ENCODE data around the gene DNAJC5G. TPM values are rescaled to one million over a fixed set of nuclear protein-coding genes. Genes with fewer than 3 reads are reported as not detected.
A peak's percentile ranks its signal among the peaks of the same experiment; 100 is the strongest.
"Not testable (repeated sequence)": the region's sequence is repeated elsewhere in the genome, so short reads cannot be mapped to it uniquely, and the experiment has no call there.

The DNAJC5G gene
- total RNA-seq, 1 donor from 2014 or later, result not detected

GRCh38 chr2:27280826-27281225, 5.6 kb downstream of the DNAJC5G start:
- peak; percentile 30 for DNase-seq (ENCODE audit: low read depth)

- DNase-seq (ENCODE audit: low read depth), result peak; percentile 70
These were observed 6.2 kb downstream of the DNAJC5G start for GRCh38 chr2:27281442-27281841.

- DNase-seq (ENCODE audit: low read depth), result peak; percentile 97
These were observed 6.8 kb downstream of the DNAJC5G start, which contains the start of gene TRIM54 for GRCh38 chr2:27281855-27282559. TRIM54 (plus strand) TSS chr2:27282429; CDS start chr2:27282732, 303 bp downstream.

GRCh38 chr2:27282892-27283291, 7.7 kb downstream of the DNAJC5G start:
- peak; percentile 72 for DNase-seq (ENCODE audit: low read depth)

- no peak for DNase-seq (ENCODE audit: low read depth)
These were observed 9.8 kb downstream of the DNAJC5G start for GRCh38 chr2:27284996-27285395.

GRCh38 chr2:27285481-27285880, 10.2 kb downstream of the DNAJC5G start:
- DNase-seq (ENCODE audit: low read depth), result no peak

- no peak for DNase-seq (ENCODE audit: low read depth)
These were observed 13.4 kb downstream of the DNAJC5G start for GRCh38 chr2:27288610-27289009.

- DNase-seq (ENCODE audit: low read depth), result no peak
These were observed 15.3 kb downstream of the DNAJC5G start for GRCh38 chr2:27290549-27290948.

- DNase-seq (ENCODE audit: low read depth), result no peak
These were observed 16.6 kb downstream of the DNAJC5G start for GRCh38 chr2:27291865-27292264.

- no peak for DNase-seq (ENCODE audit: low read depth)
These were observed 19.7 kb downstream of the DNAJC5G start for GRCh38 chr2:27294928-27295327.

- DNase-seq (ENCODE audit: low read depth), result no peak
These were observed 21.2 kb downstream of the DNAJC5G start for GRCh38 chr2:27296481-27296880.

GRCh38 chr2:27297195-27297594, 22.0 kb downstream of the DNAJC5G start:
- DNase-seq (ENCODE audit: low read depth), result no peak

GRCh38 chr2:27298391-27299080, 23.3 kb downstream of the DNAJC5G start:
- DNase-seq (ENCODE audit: low read depth), result no peak

- not testable (repeated sequence) for DNase-seq (ENCODE audit: low read depth)
These were observed 25.4 kb downstream of the DNAJC5G start for GRCh38 chr2:27300606-27301005.

GRCh38 chr2:27303093-27304025, 28.1 kb downstream of the DNAJC5G start:
- peak; percentile 72 for DNase-seq (ENCODE audit: low read depth)

GRCh38 chr2:27304488-27305240, 29.4 kb downstream of the DNAJC5G start:
- no peak for DNase-seq (ENCODE audit: low read depth)

GRCh38 chr2:27305516-27305915, 30.3 kb downstream of the DNAJC5G start:
- DNase-seq (ENCODE audit: low read depth), result no peak

GRCh38 chr2:27306136-27306535, 30.9 kb downstream of the DNAJC5G start:
- no peak for DNase-seq (ENCODE audit: low read depth)

GRCh38 chr2:27306573-27307286, 31.5 kb downstream of the DNAJC5G start:
- no peak for DNase-seq (ENCODE audit: low read depth)

GRCh38 chr2:27307287-27307544, 32.0 kb downstream of the DNAJC5G start:
- DNase-seq (ENCODE audit: low read depth), result no peak
